BE2C (cell line): ENCODE measurements around the gene PBX1.

Experiments used
- DNase-seq: peaks from one replicate; pipeline ENCODE4 v3.0.0-alpha.2; 2020
- H3K27me3 ChIP-seq: fragments of 250-450 bp; sonication (Bioruptor Pico); 2 replicates; pipeline ENCODE4 v1.5.1; 2020; ENCODE audit warnings: mild to moderate bottlenecking
- H3K36me3 ChIP-seq: fragments of 250-450 bp; sonication (Bioruptor Pico); 2 replicates; pipeline ENCODE4 v1.5.1; 2020; ENCODE audit warnings: mild to moderate bottlenecking
- H3K4me1 ChIP-seq: fragments of 250-450 bp; sonication (Bioruptor Pico); 2 replicates; pipeline ENCODE4 v1.5.1; 2020
- H3K4me3 ChIP-seq: 2 replicates; pipeline ENCODE4 v1.5.1; 2011; ENCODE audit warnings: low read depth, low read length
- H3K9me3 ChIP-seq: fragments of 250-450 bp; sonication (Bioruptor Pico); 2 replicates; pipeline ENCODE4 v1.5.1; 2020
- TF ChIP-seq, protein P1 (sequence below): IDR thresholded peaks from 2 replicates; pipeline ENCODE4 v1.5.1; 2012; ENCODE audit warnings: mild to moderate bottlenecking, low read depth, low read length

Gene PBX1

GRCh38 chr1:164619006-164619784 is 60.2 kb downstream of the PBX1 start:
- TF ChIP-seq, protein P1, sequence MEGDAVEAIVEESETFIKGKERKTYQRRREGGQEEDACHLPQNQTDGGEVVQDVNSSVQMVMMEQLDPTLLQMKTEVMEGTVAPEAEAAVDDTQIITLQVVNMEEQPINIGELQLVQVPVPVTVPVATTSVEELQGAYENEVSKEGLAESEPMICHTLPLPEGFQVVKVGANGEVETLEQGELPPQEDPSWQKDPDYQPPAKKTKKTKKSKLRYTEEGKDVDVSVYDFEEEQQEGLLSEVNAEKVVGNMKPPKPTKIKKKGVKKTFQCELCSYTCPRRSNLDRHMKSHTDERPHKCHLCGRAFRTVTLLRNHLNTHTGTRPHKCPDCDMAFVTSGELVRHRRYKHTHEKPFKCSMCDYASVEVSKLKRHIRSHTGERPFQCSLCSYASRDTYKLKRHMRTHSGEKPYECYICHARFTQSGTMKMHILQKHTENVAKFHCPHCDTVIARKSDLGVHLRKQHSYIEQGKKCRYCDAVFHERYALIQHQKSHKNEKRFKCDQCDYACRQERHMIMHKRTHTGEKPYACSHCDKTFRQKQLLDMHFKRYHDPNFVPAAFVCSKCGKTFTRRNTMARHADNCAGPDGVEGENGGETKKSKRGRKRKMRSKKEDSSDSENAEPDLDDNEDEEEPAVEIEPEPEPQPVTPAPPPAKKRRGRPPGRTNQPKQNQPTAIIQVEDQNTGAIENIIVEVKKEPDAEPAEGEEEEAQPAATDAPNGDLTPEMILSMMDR = no peak
- Histone ChIP-seq H3K27me3 (no peaks in the 10 kb centered on the region), H3K4me1 (no peaks in the 10 kb centered on the region), H3K4me3 (no peak overlapping the region), H3K36me3 (no peaks in the 10 kb centered on the region), H3K9me3 (no peaks in the 10 kb centered on the region)
- DNase-seq = no peak

DNA sequence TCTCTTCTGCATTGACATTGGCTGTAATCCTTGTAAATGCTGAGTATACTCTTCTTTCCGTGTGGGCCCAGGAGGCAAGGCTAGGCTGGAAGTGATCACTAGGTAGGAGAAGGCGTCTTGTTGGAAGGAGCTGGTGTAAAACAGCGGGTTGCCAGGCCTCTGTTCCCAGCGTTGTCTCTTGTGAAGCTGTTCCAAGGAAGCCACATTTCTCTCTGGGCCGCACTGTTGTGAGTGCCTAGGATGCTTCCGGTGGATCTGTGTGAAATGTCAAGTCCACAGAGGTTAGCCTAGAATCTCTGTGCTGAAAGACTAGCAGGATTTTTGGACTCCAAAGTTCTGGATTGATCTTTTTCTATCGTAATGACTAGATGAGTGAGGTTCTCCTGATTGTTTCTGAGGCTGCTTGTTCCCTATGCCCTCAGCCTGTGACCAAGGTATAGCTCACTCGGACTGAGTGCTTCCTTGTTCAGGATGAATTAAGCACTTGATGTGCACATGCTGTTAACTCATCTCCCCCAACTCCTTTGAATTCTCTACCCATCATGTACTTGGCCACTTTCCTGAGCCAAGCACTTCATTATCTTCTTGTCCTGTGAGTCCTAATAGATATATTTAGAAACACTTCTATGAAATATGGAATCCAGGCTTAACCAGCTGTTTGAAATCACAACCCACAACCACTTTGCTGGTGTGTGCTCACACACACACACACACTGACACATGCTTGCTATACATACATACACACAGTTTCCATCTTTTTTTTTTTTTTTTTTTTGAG is 63.3 kb downstream of the PBX1 start:
- Histone ChIP-seq H3K9me3 (no peaks in the 10 kb centered on the region), H3K4me3 (no peak overlapping the region), H3K27me3 (no peaks in the 10 kb centered on the region), H3K36me3 (no peaks in the 10 kb centered on the region), H3K4me1 (no peaks in the 10 kb centered on the region)
- no peak for DNase-seq
- TF ChIP-seq, protein P1 = no peak

- Histone ChIP-seq H3K4me1 (no peaks in the 10 kb centered on the region), H3K36me3 (no peaks in the 10 kb centered on the region), H3K27me3 (peaks cover 3% of the 10 kb centered on the region; the same call in 1 of the 2 replicates), H3K4me3 (no peak overlapping the region), H3K9me3 (no peaks in the 10 kb centered on the region)
- DNase-seq = no peak
- TF ChIP-seq, protein P1 = no peak
These were observed 64.8 kb downstream of the PBX1 start for GRCh38 chr1:164623805-164624204.

- Histone ChIP-seq H3K9me3 (no peaks in the 10 kb centered on the region), H3K36me3 (no peaks in the 10 kb centered on the region), H3K4me3 (no peak overlapping the region), H3K4me1 (no peaks in the 10 kb centered on the region), H3K27me3 (peaks cover 3% of the 10 kb centered on the region; the same call in 1 of the 2 replicates)
- DNase-seq = no peak
- TF ChIP-seq, protein P1 = no peak
These were observed 65.4 kb downstream of the PBX1 start for GRCh38 chr1:164624400-164624799.

DNA sequence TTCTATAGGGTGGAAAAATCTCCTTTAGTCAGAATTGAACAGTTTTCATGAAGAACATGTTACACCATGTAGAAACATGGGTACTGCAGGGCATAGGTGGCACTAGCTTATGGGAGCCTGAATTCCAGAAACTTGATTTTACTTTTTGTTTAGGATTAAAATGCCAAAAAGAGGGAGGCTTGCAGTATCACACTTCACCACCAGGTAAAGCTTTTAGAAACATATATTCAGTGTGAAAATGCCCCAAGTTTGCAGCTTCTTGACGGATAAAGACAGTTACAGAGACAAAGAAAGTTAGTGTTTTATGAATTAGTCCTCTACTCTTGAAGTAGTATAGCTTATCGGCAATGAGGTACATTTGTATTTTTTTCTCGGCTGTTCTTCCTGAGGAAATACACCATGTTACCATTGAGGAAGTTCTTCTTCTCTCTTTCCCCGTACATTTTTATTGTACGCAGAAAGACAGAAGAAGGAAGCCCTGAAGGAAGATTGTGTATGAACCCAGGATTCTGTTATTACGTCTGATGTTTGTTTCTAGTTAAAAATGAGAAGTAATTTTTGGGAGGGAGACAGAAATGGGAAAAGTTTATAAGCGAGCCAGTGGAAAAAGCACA is 66.1 kb downstream of the PBX1 start:
- H3K9me3 ChIP-seq = no peaks in the 10 kb centered on the region
- H3K4me1 ChIP-seq = no peaks in the 10 kb centered on the region
- H3K36me3 ChIP-seq = no peaks in the 10 kb centered on the region
- TF ChIP-seq, protein P1 = peak; percentile 12; the same call in 1 of the 2 replicates
- peaks cover 3% of the 10 kb centered on the region; the same call in 1 of the 2 replicates for H3K27me3 ChIP-seq
- DNase-seq = no peak
- H3K4me3 ChIP-seq = no peak overlapping the region
